Measurements from ENCODE around the gene CLEC3A.

The CLEC3A gene

DNA sequence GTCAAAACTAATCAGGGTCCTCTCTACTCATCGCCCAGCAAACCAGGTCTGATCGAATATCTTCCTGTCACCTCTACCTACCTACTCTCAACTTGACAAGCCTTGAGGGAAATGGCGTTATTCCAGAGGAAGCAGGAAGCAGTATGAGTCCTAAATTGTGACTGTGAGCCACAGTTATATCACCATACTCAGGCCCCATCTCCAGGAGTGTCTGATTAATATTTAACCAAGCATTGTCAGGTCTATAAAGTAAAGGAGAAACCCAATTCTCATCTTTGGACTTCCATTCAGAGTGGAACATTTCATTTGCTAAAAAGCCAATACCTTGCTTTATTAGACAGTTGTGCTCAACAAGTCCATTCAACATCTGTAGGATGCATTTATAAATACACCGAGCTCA is 17.8 kb upstream of the CLEC3A start:
- TF ChIP-seq, protein P1, sequence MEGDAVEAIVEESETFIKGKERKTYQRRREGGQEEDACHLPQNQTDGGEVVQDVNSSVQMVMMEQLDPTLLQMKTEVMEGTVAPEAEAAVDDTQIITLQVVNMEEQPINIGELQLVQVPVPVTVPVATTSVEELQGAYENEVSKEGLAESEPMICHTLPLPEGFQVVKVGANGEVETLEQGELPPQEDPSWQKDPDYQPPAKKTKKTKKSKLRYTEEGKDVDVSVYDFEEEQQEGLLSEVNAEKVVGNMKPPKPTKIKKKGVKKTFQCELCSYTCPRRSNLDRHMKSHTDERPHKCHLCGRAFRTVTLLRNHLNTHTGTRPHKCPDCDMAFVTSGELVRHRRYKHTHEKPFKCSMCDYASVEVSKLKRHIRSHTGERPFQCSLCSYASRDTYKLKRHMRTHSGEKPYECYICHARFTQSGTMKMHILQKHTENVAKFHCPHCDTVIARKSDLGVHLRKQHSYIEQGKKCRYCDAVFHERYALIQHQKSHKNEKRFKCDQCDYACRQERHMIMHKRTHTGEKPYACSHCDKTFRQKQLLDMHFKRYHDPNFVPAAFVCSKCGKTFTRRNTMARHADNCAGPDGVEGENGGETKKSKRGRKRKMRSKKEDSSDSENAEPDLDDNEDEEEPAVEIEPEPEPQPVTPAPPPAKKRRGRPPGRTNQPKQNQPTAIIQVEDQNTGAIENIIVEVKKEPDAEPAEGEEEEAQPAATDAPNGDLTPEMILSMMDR (IDR thresholded peaks at IDR 0.05): no peak

DNA sequence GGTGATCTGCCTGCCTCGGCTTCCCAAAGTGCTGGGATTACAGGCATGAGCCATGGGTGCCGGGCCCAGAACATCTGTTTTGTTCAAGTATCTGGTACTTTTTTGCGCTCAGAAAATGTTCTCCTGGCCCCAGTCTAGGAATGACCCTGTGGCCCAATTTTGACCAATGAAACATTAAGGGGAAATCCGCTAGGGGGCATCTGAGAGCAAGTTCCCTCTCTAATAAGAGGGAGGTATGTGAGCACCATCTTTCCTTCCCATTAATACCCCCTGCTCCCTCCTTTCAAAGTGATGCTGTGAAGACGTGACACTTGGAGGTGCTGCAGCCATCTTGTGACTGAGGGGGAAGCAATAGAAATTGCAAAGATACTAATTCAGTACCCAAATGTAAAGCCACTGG is 16.5 kb upstream of the CLEC3A start:
- TF ChIP-seq, protein P1 (IDR thresholded peaks at IDR 0.05): peak; percentile 36; the same call in 1 of the 2 replicates

DNA sequence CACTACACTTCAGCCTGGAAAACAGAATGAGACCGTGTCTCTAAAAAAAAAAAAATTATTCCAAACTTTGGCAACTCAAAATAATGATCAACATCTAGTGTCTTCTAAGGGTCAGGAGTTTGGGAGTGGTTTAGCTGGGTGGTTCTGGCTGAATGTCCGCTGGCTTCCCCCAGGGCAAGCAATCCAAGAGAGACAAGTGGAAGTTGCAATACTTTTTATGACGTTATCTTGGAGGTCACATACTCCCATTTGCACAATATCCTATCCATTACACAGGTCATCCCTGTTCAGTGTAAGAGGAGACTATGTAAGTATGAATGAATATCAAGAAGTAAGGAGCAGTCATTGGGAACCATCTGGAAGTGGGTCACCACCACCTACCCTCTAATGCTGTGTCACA is 15.2 kb upstream of the CLEC3A start:
- TF ChIP-seq, protein P1 (IDR thresholded peaks at IDR 0.05): no peak

DNA sequence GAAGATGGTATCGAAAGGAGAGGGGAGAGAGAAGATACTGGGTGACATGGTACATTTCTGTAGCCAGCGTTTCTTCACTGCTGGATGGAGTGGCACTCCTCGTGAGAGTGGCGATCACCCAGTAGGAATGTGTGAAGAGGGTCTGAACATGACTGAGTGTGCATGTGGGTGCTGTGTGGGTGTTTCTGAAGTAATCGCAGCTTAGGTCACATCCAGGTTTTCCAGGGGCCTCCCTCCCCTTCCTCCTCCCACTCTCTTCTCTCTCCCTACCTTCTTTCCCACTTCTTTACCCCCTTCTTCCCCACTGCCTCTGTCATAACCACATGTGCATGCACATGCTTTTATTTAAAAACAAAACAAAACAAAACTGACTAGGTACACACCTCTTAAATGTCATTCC is 1.8 kb downstream of the CLEC3A start:
- TF ChIP-seq, protein P1 (IDR thresholded peaks at IDR 0.05): no peak

DNA sequence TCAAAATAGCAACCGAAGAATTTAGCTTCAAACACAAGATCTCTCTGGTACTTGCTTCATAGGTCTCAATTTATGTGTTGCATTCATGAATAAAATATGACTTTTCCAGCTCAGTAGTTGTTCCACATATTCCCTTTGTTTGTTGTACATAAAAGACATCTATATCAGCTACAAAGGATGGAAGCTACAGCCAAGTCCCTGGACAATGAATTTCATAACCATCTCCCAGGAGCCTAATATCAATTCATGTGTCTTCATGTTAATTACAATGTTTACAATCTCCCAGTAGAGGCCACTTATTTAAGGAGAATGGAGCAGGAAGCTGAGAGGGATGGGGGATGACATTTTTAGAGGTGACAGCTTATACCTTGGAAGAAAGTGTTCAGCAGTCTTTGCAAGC is 3.3 kb downstream of the CLEC3A start:
- TF ChIP-seq, protein P1 (IDR thresholded peaks at IDR 0.05): no peak

DNA sequence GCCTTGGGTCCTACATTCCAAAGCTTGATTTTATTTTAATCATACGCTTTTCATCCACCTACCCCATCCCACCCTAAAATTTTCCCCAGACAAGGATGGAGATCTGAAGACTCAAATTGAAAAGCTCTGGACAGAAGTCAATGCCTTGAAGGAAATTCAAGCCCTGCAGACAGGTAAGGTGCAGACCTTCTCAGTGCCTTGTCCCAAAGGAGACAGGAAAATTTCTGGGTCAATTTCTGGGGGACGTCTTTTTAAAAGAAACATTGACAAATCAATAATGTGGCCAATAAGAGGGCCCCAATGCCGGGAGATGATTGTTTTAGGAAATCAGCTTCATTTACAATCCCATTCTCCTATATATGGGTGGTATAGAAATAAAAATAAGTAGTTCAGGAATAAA is 5.7 kb downstream of the CLEC3A start:
- TF ChIP-seq, protein P1 (IDR thresholded peaks at IDR 0.05): no peak

DNA sequence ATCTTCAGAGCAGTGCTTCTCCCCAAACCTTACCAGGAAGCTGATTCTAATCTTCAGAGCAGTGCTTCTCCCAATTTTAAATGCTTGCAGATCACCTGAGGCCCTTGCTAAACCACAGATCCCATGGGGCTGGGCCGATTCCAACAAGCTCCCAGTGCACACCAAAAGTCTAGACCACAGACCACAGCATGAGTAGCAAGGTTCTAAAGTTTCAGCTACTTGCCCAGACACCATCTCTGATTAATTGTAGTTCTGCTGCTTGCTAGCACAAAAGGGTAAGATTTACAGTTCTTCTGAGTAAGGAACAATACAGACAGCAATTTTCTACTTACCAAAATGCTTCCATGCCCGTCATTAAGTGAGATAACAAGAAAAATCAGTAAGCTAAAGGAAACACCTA is 12.2 kb downstream of the CLEC3A start:
- TF ChIP-seq, protein P1 (IDR thresholded peaks at IDR 0.05): no peak

DNA sequence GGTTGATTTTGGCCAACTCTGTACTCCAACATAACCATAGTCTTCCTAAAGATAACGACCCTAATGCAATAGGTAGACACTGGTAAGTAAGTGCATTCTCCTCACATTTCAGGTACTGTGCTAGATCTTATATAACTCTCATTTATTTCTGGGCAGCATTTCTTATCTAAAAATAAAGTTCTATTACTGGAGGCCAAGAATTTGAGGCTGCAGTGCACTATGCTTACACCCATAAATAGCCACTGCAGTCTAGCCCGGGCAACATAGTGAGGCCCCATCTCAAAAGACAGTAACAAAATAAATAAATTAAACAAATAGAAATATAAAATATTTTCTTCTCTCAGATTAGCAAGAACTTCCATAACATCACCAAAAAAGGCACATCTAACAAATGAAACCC is 12.7 kb downstream of the CLEC3A start:
- TF ChIP-seq, protein P1 (IDR thresholded peaks at IDR 0.05): no peak
